ENCODE data around the gene PPP4R4.

DNA sequence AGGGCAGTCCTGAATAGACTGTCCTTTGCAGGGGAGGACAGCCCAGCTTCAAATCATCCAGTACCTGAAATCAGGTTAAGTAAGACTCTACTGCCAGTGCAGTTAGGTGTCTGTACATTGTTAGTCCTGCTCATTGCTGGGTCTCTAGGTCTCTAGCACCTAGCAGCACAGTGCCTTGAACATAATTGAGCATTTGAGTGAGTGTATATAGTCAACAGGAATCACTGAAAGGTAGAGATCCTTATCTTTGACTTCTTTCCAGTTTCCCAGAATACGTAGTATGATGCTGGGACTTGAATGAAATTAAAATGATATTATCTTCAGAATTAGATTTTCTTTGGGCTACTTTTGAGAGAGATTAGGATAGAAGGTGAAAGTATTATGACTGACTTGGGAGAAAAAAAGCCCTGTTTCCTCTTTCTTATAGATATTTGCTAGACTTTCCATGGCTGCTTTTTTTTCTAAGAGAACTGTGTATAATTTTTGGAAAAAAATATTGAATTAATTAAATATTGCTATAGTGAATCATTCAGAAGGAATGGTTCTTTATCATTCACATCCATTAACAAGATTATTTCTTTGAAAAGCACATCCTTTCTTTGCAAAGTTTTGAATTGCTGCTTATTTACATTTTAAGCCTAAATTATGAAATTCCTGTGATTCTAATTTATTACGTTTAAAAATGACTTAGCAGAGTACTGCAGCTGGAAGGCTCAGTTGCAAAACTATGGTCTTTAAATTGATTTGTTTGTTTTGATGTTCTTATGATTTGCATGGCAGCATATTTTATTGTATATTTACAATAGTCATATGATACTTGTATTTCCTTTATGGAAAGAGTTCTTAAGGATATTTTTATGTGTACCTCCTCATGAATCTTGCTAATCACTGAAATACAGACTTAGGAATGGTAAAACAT is 51.6 kb downstream of the PPP4R4 start:
- TF ChIP-seq, protein P1, sequence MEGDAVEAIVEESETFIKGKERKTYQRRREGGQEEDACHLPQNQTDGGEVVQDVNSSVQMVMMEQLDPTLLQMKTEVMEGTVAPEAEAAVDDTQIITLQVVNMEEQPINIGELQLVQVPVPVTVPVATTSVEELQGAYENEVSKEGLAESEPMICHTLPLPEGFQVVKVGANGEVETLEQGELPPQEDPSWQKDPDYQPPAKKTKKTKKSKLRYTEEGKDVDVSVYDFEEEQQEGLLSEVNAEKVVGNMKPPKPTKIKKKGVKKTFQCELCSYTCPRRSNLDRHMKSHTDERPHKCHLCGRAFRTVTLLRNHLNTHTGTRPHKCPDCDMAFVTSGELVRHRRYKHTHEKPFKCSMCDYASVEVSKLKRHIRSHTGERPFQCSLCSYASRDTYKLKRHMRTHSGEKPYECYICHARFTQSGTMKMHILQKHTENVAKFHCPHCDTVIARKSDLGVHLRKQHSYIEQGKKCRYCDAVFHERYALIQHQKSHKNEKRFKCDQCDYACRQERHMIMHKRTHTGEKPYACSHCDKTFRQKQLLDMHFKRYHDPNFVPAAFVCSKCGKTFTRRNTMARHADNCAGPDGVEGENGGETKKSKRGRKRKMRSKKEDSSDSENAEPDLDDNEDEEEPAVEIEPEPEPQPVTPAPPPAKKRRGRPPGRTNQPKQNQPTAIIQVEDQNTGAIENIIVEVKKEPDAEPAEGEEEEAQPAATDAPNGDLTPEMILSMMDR (IDR thresholded peaks at IDR 0.05; ENCODE audit: low read depth, low read length) = no peak
- TF ChIP-seq EZH2phosphoT487 (IDR thresholded peaks at IDR 0.05; ENCODE audit: low read depth) = no peak

Measured in OCI-LY3 (cell line).